ENCODE measurements around the gene BOD1.

BOD1 gene

GRCh38 chr5:173616577-173617118 lies at the start of gene BOD1:
Gene BOD1, minus strand, starts transcription at chr5:173616650. Its CDS starts 214 bp downstream, at chr5:173616436.
- peak; percentile 90 for DNase-seq (ENCODE audit: low read depth)

GRCh38 chr5:173665326-173665725 lies 48.9 kb upstream of the BOD1 start:
- DNase-seq (ENCODE audit: low read depth), result no peak

GRCh38 chr5:173664154-173664526 lies 47.7 kb upstream of the BOD1 start:
- no peak for DNase-seq (ENCODE audit: low read depth)

GRCh38 chr5:173663352-173664153 lies 47.1 kb upstream of the BOD1 start:
- no peak for DNase-seq (ENCODE audit: low read depth)

- DNase-seq (ENCODE audit: low read depth), result no peak
These were observed 46.3 kb upstream of the BOD1 start for GRCh38 chr5:173662581-173663351.

- no peak for DNase-seq (ENCODE audit: low read depth)
These were observed 44.2 kb upstream of the BOD1 start for GRCh38 chr5:173660481-173661280.

GRCh38 chr5:173659423-173659822 lies 43.0 kb upstream of the BOD1 start:
- DNase-seq (ENCODE audit: low read depth), result no peak

- no peak for DNase-seq (ENCODE audit: low read depth)
These were observed 41.4 kb upstream of the BOD1 start for GRCh38 chr5:173657741-173658356.

- no peak for DNase-seq (ENCODE audit: low read depth)
These were observed 38.8 kb upstream of the BOD1 start for GRCh38 chr5:173655196-173655797.

GRCh38 chr5:173653822-173654523 lies 37.5 kb upstream of the BOD1 start:
- no peak for DNase-seq (ENCODE audit: low read depth)

- DNase-seq (ENCODE audit: low read depth), result no peak
These were observed 31.9 kb upstream of the BOD1 start for GRCh38 chr5:173648308-173648866.

GRCh38 chr5:173646692-173647091 lies 30.2 kb upstream of the BOD1 start:
- DNase-seq (ENCODE audit: low read depth), result no peak

- DNase-seq (ENCODE audit: low read depth), result no peak
These were observed 29.6 kb upstream of the BOD1 start for GRCh38 chr5:173645890-173646574.

- no peak for DNase-seq (ENCODE audit: low read depth)
These were observed 29.0 kb upstream of the BOD1 start for GRCh38 chr5:173645437-173645807.

- DNase-seq (ENCODE audit: low read depth), result no peak
These were observed 28.4 kb upstream of the BOD1 start for GRCh38 chr5:173644673-173645436.

- DNase-seq (ENCODE audit: low read depth), result no peak
These were observed 27.5 kb upstream of the BOD1 start for GRCh38 chr5:173643964-173644363.

- no peak for DNase-seq (ENCODE audit: low read depth)
These were observed 26.5 kb upstream of the BOD1 start for GRCh38 chr5:173642895-173643481.

- DNase-seq (ENCODE audit: low read depth), result no peak
These were observed 25.9 kb upstream of the BOD1 start for GRCh38 chr5:173642191-173642816.
